ENCODE results near the gene BTBD18. TPM values are rescaled to one million over a fixed set of nuclear protein-coding genes. Genes with fewer than 3 reads are reported as not detected.

The BTBD18 gene
- total and polyA plus RNA-seq, 2 experiments from 2014 or later, result 0.39 TPM; not detected in 1

- Histone ChIP-seq H3K4me3 (no peak overlapping the region), H3K27ac (no peak overlapping the region), H3K4me2 (no peak overlapping the region), H2AFZ (no peak overlapping the region), H3K36me3 (replicated peaks; ENCODE audit: insufficient read depth, low read depth) (peaks cover 4% of the 10 kb centered on the region), H3K9me3 (ENCODE audit: low read depth) (no peaks in the 10 kb centered on the region), H3K79me2 (peaks cover 25% of the 10 kb centered on the region), H4K20me1 (ENCODE audit: insufficient read depth, poor library complexity, severe bottlenecking) (no peaks in the 10 kb centered on the region), H3K4me1 (ENCODE audit: insufficient read depth) (no peaks in the 10 kb centered on the region), H3K9me2 (replicated peaks; ENCODE audit: insufficient read depth) (no peaks in the 10 kb centered on the region), H3K27me3 (no peaks in the 10 kb centered on the region)
- WGBS (ENCODE audit: low lambda C conversion rate, missing lambda C conversion rate), result 93% methylated on average over 2 of the region's 2 CpGs
- TF ChIP-seq EZH2 (IDR thresholded peaks at IDR 0.05; ENCODE audit: borderline replicate concordance), result no peak
- TF ChIP-seq EZH2phosphoT487 (IDR thresholded peaks at IDR 0.05; ENCODE audit: low read depth, severe bottlenecking, unreplicated experiment), result no peak
- TF ChIP-seq, protein P1, sequence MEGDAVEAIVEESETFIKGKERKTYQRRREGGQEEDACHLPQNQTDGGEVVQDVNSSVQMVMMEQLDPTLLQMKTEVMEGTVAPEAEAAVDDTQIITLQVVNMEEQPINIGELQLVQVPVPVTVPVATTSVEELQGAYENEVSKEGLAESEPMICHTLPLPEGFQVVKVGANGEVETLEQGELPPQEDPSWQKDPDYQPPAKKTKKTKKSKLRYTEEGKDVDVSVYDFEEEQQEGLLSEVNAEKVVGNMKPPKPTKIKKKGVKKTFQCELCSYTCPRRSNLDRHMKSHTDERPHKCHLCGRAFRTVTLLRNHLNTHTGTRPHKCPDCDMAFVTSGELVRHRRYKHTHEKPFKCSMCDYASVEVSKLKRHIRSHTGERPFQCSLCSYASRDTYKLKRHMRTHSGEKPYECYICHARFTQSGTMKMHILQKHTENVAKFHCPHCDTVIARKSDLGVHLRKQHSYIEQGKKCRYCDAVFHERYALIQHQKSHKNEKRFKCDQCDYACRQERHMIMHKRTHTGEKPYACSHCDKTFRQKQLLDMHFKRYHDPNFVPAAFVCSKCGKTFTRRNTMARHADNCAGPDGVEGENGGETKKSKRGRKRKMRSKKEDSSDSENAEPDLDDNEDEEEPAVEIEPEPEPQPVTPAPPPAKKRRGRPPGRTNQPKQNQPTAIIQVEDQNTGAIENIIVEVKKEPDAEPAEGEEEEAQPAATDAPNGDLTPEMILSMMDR (IDR thresholded peaks at IDR 0.05; ENCODE audit: poor library complexity), result no peak
- no peak for DNase-seq (ENCODE audit: low spot score)
Observed at GRCh38 chr11:57744357-57744756, 7.3 kb downstream of the BTBD18 start.

GRCh38 chr11:57742087-57742452 lies 9.5 kb downstream of the BTBD18 start:
- Histone ChIP-seq H3K79me2 (peaks cover 31% of the 10 kb centered on the region), H3K9me3 (ENCODE audit: low read depth) (no peaks in the 10 kb centered on the region), H3K4me3 (peak overlapping the region; percentile 80), H3K27ac (peak overlapping the region; percentile 92), H3K4me2 (peak overlapping the region; percentile 82), H2AFZ (peak overlapping the region; percentile 51), H3K4me1 (ENCODE audit: insufficient read depth) (no peaks in the 10 kb centered on the region), H3K27me3 (no peaks in the 10 kb centered on the region), H4K20me1 (ENCODE audit: insufficient read depth, poor library complexity, severe bottlenecking) (no peaks in the 10 kb centered on the region), H3K36me3 (replicated peaks; ENCODE audit: insufficient read depth, low read depth) (peaks cover 4% of the 10 kb centered on the region), H3K9me2 (replicated peaks; ENCODE audit: insufficient read depth) (no peaks in the 10 kb centered on the region)
- no peak for DNase-seq (ENCODE audit: low spot score)
- no peak for TF ChIP-seq EZH2phosphoT487 (IDR thresholded peaks at IDR 0.05; ENCODE audit: low read depth, severe bottlenecking, unreplicated experiment)
- TF ChIP-seq, protein P1 (IDR thresholded peaks at IDR 0.05; ENCODE audit: poor library complexity), result no peak
- no peak for TF ChIP-seq EZH2 (IDR thresholded peaks at IDR 0.05; ENCODE audit: borderline replicate concordance)
- 2% methylated on average over 10 of the region's 10 CpGs for WGBS (ENCODE audit: low lambda C conversion rate, missing lambda C conversion rate)

DNA sequence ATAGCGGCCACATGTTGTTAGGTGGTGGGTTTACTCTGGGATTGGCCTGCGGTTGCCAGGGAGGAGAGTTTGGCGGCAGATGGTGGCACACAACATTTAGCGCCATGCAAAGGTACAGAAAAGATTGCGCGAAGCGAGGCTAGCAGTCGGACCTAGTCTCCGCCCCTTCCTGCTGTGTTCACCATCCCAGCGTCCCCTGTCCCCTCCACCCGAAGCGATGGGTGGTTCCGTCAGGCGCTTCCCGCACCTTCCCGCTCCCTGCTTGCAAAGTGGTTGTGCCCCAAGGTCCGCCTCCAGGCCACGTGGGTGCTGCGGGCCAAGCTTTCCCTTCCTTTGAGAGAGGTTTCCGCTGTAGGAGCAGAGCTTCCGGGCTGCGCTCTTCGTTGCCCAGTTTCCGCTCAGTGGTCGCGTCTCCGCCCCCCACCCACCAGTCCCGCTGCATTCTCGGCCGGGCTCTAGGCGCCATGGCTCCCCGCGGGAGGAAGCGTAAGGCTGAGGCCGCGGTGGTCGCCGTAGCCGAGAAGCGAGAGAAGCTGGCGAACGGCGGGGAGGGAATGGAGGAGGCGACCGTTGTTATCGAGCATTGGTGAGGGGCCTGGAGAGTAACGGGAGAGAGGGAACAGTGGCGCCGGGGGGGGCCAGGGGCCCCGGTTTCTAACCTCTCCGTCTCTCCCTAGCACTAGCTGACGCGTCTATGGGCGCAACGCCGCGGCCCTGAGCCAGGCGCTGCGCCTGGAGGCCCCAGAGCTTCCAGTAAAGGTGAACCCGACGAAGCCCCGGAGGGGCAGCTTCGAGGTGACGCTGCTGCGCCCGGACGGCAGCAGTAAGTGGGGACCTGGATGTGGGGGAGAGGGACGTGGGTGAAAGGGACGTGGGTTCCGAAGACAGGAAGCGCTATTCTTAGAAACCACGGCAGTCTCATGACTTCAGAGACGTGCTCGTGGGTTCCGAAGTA lies 10.2 kb downstream of the BTBD18 start, which contains the start of gene SELENOH:
Gene SELENOH (plus strand): TSS at position 360 of the 955 bp plus-strand sequence. CDS start 105 bp downstream, at position 465.
- under 1% methylated on average over 67 of the region's 75 CpGs for WGBS (ENCODE audit: low lambda C conversion rate, missing lambda C conversion rate)
- H2AFZ ChIP-seq, result peak within 1 kb of the TSS; percentile 73
- TF ChIP-seq EZH2phosphoT487 (IDR thresholded peaks at IDR 0.05; ENCODE audit: low read depth, severe bottlenecking, unreplicated experiment) (no peak), EZH2 (IDR thresholded peaks at IDR 0.05; ENCODE audit: borderline replicate concordance) (no peak)
- TF ChIP-seq, protein P1 (IDR thresholded peaks at IDR 0.05; ENCODE audit: poor library complexity), result no peak

More for the DNA sequence above, 10.2 kb downstream of the BTBD18 start, which contains the start of gene SELENOH:
- no peaks in the 10 kb centered on the region for H3K27me3 ChIP-seq
- no peaks in the 10 kb centered on the region for H4K20me1 ChIP-seq (ENCODE audit: insufficient read depth, poor library complexity, severe bottlenecking)
- H3K9me2 ChIP-seq (replicated peaks; ENCODE audit: insufficient read depth), result no peaks in the 10 kb centered on the region
- peak; percentile 98 for DNase-seq (ENCODE audit: low spot score)
- H3K27ac ChIP-seq, result peak within 1 kb of the TSS; percentile 92
- H3K36me3 ChIP-seq (replicated peaks; ENCODE audit: insufficient read depth, low read depth), result peaks cover 4% of the 10 kb centered on the region
- no peaks in the 10 kb centered on the region for H3K4me1 ChIP-seq (ENCODE audit: insufficient read depth)
- peak within 1 kb of the TSS; percentile 80 for H3K4me3 ChIP-seq
- peaks cover 36% of the 10 kb centered on the region for H3K79me2 ChIP-seq
- H3K9me3 ChIP-seq (ENCODE audit: low read depth), result no peaks in the 10 kb centered on the region
- H3K4me2 ChIP-seq, result peak within 1 kb of the TSS; percentile 82
